Erythroblast (primary cell): Measurements from ENCODE around the gene EXOC2.

Experiments
- GATA1 ChIP-seq: IDR thresholded peaks from 2 replicates; pipeline ENCODE4 v1.6.1; 2011; ENCODE audit warnings: low read depth, mild to moderate bottlenecking, control low read depth, low read length, moderate library complexity
- POLR2A ChIP-seq: IDR thresholded peaks from 2 replicates; pipeline ENCODE4 v1.6.1; 2011; ENCODE audit warnings: mild to moderate bottlenecking, low read length

DNA sequence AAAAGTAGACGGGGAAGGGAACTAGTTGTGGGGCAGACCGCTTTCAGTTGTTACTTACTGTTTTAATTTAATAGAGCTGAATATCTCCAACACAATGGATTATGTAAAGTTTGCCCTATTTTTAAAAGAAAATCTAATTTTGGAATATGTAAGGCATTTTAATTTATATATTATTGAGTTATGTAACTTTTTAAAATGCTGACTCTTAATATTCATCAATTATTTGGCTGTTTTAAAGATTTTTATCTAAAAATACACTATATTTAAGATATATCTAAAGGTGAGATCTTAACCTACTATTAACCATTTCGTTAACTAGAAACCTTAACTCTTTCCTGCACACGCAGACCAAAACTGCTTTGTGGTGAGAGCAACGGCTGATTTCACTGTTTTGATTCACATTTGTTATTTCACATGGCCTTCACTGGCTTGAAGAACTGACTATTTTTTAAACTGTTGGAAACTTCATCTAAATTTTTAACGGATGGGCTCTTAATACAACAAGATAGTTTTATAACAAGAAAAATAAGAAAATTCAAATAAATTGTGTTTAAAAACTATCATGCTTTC lies 123.9 kb downstream of the EXOC2 start:
- TF ChIP-seq POLR2A (no peak), GATA1 (no peak)
